D341Med (cell line): ENCODE results near the gene ZNF12.
"Not testable (repeated sequence)": the region's sequence is repeated elsewhere in the genome, so short reads cannot be mapped to it uniquely, and the experiment has no call there.

Source experiments
- DNase-seq: peaks from one replicate; pipeline ENCODE4 v3.0.0; 2012; ENCODE audit warnings: low spot score

The ZNF12 gene

DNA sequence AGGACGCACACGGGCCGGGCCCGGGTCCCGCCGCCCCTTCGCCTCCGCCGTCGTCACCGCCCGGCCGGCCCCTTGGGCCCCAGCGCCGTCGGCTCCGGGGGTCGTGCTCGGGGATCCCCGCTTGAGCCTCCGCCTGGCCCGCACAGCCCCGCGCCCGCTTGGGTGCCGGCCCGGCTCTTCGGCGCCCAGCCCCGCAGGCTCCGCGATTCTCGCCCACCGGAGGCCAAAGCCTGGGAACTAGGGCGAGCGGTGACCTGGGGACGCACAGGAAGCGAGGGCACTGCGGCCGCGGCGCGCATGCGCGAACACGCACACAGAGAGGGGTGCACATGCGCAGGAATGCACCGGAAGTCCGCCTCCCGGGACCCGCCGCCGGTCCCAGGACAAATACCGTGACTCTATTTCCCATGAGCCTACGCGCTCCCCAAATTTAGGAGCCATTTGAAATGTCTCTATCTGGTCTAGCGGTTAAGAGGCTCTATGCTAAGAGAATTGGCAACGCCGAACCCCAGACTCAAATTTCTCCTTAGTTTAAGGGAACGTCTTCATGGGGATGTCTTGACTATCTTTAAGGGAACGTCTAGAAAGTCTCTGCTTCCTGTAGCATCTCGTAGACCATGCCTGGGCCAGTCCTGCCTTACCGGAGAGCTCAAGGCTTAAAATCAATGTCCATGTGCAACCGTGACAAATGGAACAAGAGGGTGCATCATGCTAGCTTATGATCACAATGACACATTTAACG lies at the start of gene ZNF12:
Gene ZNF12 (minus strand): TSS at position 282 of the 742 bp plus-strand sequence. CDS start 1,774 bp downstream, outside the sequence.
- peak; percentile 98 for DNase-seq

DNA sequence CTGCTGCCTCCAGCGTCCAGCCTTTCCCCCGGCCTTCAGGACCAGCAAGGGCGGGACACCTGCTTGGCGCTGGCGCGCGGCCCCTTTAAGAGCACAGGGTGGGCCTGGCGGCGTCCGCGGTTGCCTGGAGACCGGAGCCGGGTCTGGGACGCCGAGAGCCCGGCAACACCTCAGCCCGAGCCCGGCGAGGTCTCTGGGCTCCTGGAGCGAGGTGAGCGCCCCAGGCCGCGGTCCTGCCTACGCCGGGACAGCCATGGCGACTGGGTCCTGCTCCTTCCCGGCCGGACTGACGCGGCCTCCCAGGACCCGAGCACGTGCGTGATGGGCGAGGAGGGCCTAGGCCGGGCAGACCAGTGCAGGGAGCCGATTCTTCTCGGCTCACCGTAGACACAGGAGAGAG lies 47.2 kb upstream of the ZNF12 start, which contains the start of gene RSPH10B2:
Gene RSPH10B2 (plus strand): TSS at position 140 of the 400 bp plus-strand sequence. CDS start 3,575 bp downstream, outside the sequence.
- not testable (repeated sequence) for DNase-seq

DNA sequence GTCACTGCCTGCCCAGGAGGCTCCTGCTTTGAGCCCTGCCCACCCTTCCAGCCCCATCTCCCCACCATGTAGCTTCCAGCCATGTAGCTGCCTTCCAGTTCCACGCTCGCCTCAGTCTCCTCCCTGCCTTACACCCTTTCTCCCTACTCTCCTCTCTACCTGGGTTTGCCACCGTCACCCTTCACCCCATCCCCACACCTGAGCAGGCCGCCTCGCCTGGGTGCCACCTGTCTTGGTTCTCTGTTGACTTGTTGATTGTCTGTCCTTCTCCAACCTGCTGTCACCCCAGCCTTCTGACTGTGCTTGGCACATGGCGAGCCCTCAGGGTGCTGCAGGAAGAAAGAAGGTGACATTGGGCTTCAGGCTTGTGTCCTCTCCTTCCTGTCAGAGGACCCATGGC lies 43.4 kb upstream of the ZNF12 start:
- DNase-seq, result not testable (repeated sequence)

DNA sequence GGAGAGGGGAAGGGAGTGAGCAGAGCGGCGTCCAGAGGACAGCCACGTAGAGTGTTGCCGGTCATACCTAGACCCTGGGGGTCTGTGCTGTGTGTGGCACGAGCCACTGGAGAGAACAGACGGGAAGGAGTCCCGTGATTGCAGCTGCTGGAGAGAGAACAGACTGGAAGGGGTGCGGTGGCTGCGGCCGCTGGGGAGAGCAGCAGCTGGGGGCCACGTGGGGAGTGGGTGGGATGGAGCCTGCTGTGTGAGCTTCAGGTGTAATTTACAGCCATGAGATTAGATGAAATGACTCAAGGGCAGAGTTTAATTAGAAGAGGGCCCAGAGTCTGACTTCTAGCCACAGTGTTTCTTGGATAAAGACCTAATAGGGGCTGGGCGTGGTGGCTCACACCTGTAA lies 42.6 kb upstream of the ZNF12 start:
- DNase-seq, result not testable (repeated sequence)

DNA sequence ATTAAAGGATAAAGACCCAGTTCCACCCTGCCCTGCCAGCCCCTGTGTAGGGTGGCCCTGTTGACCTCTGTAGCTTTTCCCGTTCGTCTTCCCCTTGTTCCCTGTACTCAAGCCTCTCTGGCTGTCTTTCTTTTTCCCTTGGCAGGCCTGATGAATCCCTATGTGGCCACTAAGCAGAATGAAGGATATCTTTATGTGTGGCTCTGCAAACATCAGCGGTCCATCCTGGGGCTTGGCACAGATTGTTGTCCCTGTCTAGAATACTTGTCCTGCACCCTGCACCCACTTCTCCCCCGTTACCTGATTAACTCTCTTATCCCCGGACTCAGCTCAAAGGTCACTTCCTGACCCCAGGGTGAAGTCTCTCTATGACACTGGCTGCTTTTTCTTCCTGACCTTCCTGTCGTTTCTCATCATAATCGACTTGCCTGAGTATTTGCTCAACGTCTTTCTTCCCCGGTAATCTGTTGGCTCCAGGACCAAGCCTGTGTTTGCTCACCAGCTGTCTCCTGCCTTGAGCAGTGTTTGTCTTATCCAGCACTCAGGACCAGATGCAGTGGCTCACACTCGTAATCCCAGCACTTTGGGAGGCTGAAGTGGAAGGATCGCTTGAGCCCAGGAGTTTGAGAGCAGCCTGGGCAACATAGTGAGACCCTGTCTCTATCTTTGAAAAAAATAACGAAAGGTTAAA lies 37.8 kb upstream of the ZNF12 start:
- not testable (repeated sequence) for DNase-seq

DNA sequence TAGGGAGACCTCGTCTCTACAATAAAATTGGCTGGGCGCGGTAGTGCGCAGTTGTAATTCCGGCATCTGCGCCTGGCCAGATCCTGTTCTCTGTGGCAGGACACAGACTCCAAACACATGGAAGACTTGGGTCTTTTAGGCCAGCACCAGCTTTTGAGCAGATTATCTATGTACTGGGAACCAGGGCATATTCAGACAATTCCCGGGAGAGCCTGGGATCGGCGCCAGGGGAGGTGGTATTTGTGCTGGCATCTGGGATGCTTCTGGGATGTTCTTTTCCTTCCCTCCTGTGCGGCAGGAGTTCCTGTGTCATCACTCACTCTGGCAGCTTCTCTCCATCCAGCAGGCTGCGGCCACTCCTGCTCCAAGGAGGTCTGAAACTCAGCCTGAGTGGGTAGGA lies 31.7 kb upstream of the ZNF12 start:
- not testable (repeated sequence) for DNase-seq

DNA sequence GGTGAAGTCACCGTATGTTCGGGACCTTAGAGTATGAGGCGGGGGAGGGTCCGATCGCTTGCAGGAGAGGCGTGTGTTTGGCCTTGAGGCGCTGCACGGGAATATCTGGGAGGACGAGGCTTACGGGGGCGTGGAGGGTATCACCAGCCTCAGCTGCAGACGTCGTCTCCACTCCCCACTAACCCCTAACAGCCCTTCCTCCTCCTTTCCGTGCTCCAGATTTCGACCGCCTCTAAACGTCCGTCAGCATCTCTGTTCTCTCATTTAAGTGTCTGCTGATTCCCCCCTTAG lies 23.5 kb upstream of the ZNF12 start:
- peak; percentile 46 for DNase-seq

DNA sequence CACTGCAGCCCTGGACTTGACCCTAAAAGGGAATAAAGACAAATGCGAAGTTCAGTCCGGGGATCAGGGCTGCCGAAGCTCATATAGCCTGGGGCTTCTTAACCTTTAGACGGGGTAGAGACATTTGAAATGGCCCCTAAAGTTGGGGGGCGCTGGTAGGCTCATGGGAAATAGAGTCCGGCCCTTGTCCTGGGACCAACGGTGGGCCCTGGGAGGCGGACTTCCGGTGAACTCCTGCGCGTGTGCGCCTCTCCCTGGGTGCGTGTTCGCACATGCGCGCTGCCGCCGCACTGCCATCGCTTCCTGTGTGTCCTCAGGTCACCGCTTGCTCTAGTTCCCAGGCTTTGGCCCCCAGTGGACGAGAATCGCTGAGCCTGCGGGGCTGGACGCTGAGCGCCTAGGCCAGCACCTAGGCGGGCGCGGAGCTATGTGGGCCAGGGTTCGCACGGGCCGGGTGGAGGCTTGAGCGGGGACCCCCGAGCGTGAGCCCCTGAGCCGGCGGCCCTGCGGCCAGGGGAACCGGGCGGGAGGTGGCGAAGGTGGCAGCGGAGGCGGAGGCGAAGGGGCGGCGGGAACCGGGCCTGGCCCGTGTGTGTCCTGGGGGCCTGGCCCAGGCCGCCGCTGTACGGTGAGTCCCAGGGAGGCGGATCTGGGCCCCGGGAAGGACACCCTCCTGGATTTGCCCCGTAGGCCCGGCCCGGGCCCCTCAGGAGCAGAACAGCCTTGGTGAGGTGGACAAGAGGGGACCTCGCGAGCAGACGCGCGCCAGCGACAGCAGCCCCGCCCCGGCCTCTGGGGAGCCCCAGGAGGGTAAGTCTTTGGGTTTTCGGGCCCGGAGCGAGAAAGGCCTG lies 23.0 kb upstream of the ZNF12 start:
- peak; percentile 95 for DNase-seq

DNA sequence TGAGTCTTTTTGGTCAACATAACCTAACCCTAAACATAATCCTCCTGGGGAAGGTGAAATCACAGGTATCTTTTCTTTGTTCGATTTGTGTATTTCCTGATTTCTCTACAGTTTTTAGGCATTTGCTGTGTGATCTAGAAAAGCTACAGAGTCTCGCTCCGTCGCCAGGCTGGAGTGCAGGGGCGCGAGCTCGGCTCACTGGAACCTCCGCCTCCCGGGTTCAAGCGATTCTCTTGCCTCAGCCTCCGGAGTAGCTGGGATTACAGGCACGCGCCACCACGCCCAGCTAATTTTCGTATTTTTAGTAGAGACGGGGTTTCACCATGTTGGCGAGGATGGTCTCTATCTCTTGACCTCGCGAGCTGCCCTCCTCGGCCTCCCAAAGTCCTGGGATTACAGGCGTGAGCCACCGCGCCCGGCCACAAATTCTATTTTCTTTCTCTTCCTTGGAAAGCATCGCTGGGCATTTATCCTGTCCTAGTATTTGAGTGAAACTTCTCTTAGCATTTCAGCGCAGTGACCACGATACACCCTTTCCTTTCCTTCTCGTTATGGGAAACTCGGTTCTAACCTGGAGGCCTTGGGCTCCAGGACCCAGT lies 22.2 kb upstream of the ZNF12 start:
- DNase-seq, result not testable (repeated sequence)

DNA sequence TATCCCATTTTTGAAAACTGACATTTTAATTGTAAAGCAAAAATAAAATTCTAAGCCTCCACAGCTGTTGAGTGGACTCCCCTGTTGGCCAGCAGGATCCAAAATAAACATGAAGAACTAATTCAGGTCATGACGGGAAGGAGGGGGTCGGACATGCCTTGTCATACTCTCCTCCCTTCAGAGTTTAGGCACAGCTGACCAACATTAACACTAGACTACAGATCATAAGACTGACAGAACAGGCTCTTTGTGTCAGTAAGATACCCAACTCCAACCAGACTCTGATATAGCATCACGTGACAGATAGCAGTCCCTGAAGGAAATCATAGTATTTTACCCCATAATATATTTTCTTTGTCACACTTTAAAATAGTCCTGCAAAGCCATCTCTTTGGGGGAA lies 20.9 kb upstream of the ZNF12 start:
- DNase-seq, result no peak

DNA sequence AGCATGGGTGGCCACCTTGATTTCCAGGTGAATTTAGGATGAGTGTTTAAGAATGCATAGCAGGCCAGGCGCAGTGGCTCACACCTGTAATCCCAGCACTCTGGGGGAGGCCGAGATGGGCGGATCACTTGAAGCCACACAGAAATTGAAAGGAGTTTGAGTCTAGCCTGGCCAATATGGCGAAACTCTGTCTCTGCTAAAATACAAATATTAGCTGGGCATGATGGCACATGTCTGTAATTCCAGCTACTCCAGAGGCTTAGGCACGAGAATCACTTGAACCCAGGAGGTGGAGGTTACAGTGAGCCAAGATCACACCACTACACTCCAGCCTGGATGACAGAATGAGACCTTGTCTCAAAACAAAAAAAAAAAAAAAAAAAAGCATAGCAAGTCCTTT lies 19.6 kb upstream of the ZNF12 start:
- not testable (repeated sequence) for DNase-seq

DNA sequence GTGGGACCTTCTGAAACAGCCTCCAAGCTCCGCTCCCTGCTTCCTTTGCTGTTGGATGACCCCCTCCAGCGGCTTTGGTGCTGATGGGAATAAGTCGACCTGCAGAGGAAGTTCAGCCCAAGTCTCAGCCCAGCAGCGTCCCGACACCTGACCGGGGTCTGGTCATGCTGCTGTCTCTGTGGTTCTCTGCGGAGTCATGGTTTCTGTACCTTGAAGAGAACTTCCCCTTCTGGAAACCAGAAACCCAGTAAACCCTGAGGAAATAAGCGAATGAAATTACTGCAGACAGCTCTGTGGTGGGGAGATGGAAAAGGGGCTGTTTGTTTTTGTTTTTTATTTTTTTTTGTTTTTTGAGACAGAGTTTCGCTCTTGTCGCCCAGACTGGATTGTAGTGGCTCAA lies 18.3 kb upstream of the ZNF12 start:
- no peak for DNase-seq

DNA sequence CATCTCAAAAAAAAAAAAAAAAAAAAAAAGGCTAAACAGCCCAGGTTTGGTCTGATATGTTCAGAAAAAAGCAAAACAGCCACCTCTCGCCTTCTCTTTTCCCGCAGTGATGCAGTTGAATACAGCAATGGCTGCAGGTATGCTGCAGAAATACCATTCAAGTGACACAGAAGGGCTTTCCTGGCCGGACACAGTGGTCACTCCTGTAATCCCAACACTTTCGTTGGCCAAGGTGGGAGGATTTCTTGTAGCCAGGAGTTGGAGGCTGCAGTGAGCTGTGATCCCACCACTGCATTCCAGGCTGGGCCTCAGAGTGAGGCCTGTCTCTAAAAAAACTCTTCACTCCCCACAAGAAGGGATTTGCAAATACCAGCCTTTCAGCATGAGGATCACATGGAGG lies 17.6 kb upstream of the ZNF12 start:
- DNase-seq, result not testable (repeated sequence)

DNA sequence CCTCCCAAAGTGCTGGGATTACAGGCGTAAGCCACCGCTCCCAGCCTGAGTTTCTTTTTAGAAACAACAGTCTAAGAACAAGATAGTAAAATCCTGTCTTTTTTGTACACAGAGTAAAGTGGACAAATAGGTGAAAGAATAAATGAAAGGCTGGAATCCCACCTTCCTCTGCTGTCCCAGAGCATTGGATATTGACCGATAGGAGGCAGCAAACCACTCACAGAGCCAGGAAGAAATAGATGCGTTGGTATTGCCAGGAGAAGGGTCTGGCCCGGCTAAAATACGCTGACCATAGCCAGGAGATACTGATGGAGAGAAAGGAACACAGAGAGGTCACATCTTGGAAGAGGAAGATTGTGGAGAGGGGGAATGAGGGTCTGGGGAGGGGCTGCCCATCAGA lies 11.4 kb upstream of the ZNF12 start:
- DNase-seq, result no peak

DNA sequence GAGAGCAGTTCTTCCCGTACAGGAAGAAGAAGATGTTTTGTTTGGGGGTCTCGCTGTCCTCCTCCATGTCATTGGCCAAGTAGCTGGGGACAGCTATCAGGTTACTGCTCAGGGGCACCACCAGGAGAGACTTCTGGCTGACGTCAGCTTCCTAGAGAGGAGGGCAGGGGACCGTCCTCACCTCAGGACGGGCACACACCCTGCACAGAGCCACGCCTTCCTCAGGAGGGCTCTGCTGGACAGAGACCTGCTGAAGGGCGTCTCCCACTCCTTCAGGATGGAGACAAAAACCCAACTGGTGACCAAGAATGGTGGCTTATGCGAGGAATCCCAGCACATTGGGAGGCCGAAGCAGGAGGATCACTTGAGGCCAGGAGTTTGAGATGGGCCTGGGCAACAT lies 9.2 kb upstream of the ZNF12 start:
- not testable (repeated sequence) for DNase-seq

DNA sequence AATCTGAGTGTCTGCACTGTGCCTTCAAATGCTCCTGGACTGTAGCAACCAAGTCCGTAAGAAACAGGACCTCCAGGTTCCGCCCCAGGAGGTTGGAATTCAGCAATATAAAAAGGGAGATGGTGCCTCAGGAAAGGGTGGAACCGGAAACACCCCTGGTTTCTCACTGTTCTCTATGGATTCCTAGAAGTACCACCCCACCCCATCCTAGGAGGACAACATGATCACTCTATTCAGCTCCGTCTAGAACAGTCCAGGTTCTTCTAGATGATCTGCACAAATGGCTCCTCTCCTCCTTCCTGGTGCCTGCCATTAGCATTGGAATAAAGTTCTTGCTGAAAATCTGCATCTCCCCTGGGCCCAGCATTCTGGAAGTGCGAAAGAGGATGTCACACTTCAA lies 7.6 kb upstream of the ZNF12 start:
- no peak for DNase-seq

DNA sequence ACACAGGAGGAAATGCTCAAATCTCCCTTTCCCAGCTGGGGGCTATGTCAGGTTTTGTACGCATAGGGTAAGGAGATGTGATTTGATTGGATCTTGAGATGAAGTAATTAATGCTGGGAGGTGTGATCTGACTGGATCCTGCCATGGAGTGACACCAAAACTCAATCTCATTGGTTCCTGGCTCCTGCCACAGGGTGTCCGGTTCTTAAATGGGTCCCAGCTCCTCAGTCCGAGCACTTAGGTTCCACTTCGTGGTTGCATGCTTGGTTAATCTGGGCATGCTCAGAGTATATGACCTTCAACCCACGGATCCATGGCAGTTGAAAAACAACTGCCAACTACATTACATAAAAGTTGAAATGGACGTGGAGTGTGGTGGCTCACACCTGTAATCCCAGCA lies 3.1 kb upstream of the ZNF12 start:
- DNase-seq, result no peak

DNA sequence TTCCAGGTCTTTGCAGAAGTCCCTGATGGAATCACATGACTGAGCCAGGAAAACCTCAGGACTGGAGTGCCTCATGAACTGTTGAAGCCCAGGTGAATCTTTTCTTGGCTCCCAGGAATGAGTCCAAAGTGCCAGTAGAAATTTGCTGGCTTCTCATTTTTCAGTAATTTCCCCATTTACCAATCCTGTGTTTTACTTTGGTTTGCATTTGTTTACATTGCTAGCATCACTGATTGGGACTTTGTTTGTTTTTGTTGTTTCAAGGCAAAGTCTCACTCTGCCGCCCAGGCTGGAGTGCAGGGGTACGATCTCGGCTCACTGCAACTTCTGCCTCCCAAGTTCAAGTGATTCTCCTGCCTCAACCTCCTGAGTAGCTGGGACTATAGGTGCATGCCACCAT lies 1.6 kb upstream of the ZNF12 start:
- no peak for DNase-seq

DNA sequence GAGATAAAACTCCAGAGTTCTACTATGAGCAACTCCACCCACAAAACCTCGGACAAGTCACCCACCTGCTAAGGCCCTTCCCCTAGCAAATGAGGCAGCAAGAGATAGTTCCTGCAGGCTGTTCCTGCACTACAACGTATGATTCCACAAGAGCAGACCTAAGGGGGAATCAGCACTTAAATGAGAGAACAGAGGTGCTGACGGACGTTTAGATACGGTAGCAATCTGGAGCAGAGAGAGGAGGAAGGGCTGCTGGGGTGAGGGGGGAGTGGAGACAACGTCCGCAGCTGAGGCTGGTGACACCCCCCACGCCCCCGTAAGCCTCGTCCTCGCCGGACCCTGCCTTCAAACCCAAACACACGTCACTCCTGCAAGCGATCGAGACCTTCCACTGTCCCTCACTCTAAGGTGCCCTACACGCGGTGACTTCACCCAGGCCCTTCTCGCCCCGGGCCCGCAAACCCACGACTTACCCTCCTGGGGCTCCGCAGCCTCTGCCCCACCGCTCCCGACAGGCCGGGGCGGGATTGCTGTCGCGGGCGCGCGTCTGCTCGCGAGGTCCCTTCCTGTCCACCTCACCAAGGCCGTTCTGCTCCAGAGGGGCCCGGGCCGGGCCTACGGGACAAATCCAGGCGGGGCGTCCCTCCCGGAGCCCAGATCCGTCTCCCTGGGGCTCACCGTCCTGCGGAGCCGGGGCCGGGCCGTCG lies 635 bp downstream of the ZNF12 start:
- no peak for DNase-seq

DNA sequence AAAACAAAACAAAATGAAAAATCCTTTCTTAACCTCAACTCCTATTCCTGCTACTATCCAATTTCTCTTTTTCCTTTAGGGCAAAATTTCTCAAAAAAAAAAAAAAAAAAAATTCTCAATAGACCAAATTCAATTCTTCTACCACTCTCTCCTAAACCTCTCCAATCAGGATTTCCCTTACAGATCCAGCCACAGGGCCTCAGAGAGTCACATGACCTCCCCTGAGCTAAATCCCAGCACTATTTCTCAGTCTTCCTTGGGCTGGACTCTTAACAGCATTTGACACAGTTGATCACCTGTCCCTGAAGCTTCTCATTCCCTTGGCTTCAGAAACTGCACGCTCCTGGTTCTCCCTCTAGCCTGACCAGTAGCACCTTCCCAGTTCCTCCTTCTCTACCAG lies 4.9 kb downstream of the ZNF12 start:
- no peak for DNase-seq

DNA sequence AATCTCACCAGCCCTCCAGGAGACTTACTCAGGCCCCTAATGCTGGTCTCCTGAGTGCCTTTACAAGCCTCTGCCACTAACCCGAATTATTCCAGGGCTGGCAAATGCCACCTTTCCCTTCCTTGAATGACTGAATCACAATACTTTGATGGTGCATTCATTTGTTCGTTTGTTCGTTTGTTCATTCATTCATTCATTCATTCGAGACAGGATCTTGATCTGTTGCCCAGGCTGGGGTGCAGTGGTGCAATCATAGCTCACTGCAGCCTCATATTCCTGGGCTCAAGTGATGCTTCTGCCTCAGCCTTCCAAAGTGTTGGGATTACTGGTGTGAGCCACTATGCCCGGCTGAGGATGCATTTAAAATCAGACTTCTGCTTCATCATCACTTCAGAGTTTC lies 6.0 kb downstream of the ZNF12 start:
- DNase-seq, result no peak

DNA sequence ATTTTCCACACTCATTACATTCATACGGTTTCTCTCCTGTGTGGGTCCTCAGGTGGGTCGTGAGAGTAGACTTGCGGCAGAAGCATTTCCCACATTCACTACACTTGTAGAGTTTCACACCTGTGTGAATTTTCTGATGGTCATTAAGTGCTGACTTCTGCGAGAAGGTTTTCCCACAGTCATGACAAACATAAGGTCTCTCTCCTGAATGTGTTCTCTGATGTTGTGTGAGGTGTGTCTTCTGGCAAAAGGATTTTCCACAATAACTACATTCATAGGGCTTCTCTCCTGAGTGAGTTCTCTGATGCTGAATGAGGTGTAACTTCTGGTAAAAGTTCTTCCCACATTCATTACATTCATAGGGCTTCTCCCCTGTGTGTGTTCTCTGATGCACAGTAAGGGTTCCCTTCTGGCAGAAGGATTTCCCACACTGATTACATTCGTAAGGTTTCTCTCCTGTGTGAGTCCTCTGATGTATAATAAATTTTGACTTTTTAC lies 15.1 kb downstream of the ZNF12 start:
- no peak for DNase-seq
